Activated T-cell treated with anti-CD3 and anti-CD28 coated beads, Interleukin-2, amount 50 U/mL, for 72 hours (primary cell): Measurements from ENCODE around the gene RNF144A. TPM values are rescaled to one million over a fixed set of nuclear protein-coding genes. Genes with fewer than 3 reads are reported as not detected.

ENCODE experiments used
- ATAC-seq, 2 donors: fragments of 150-1000 bp; cut with Tn5 transposase; replicated peaks in 1 of 2; 2 replicates each; pipeline ENCODE4 v1.10.0; 2021; ENCODE audit warnings: moderate library complexity in 2 of 2, mild to moderate bottlenecking in 1 of 2
- DNase-seq, 2 donors: peaks; one replicate each; pipeline ENCODE4 v3.0.0; 2021 to 2022; ENCODE audit warnings: mixed read lengths in 1 of 2
- H3K27ac Mint-ChIP-seq: one replicate; pipeline ENCODE4 v1.8.0; 2022; ENCODE audit warnings: mild to moderate bottlenecking, moderate library complexity, mixed read lengths
- H3K27me3 Mint-ChIP-seq: one replicate; pipeline ENCODE4 v1.8.0; 2022; ENCODE audit warnings: low read depth, mixed read lengths
- H3K36me3 Mint-ChIP-seq, 2 donors: one replicate each; pipeline ENCODE4 v1.8.0; 2022; ENCODE audit warnings: mixed read lengths in 2 of 2, mild to moderate bottlenecking in 1 of 2; ENCODE audit not compliant: insufficient read depth in 2 of 2
- H3K4me1 Mint-ChIP-seq: one replicate; pipeline ENCODE4 v1.8.0; 2022; ENCODE audit warnings: low read depth, mixed read lengths
- H3K4me3 Mint-ChIP-seq, 2 donors: one replicate each; pipeline ENCODE4 v1.8.0; 2022; ENCODE audit warnings: mild to moderate bottlenecking in 2 of 2, mixed read lengths in 2 of 2, moderate library complexity in 2 of 2
- H3K9me3 Mint-ChIP-seq, 2 donors: one replicate each; pipeline ENCODE4 v1.8.0; 2022; ENCODE audit warnings: mixed read lengths in 2 of 2
- total RNA-seq, 2 donors: library from RNA; stranded (reverse); gene quantifications; one replicate each; pipeline ENCODE4 v1.2.3, GENCODE V29; 2022

The RNF144A gene
- total RNA-seq, 2 donors from 2014 or later = 52.1 to 73.9 TPM

DNA sequence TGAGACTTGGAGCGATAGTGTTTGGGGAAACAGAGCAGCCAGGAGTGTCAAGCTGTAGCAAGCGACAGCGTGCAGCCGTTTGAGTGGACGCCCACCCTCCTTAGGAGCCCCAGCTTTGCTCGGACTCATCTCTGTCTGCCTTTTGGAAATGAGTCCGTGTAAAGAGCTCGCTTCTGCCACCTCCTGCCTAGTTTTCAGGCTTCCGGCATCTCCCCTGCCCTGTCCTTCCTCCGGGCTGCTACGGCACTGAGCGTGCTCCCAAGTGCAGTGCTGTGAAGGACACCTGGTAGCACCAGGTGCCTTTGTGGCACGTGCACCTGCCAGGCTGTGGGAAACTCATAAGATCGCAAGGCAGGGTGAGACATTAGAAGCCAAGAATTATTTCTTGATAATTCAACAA lies 117.1 kb downstream of the RNF144A start:
- Mint-ChIP-seq H3K4me3 (no peak overlapping the region), H3K9me3 (peaks cover 2 to 8% of the 10 kb centered on the region in 2 donors), H3K36me3 (peaks cover 15 to 19% of the 10 kb centered on the region in 2 donors), H3K27me3 (no peaks in the 10 kb centered on the region), H3K4me1 (no peaks in the 10 kb centered on the region), H3K27ac (no peak overlapping the region)
- ATAC-seq (no peak), DNase-seq (no peak)

DNA sequence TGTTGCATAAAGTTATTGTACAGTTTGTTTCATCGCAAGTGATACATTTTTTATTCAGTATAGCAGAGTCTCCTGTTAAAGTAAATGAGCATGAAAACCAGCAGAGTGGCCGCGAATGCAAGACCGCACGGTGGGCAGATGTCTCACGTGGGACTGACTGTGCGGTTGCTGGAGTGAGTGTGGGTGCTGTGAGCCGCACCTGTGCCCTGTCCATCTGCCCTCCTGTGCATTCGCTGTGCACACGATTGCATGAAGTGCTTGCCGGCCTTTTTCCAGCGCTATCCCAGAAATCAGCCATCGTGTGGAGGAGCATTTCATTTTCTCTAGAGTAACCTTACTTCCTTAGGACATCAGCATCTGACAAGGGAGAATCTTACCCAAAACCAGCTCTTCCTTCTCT lies 118.7 kb downstream of the RNF144A start:
- Mint-ChIP-seq H3K4me1 (no peaks in the 10 kb centered on the region), H3K27ac (no peak overlapping the region), H3K27me3 (no peaks in the 10 kb centered on the region), H3K36me3 (peaks cover 12 to 21% of the 10 kb centered on the region in 2 donors), H3K9me3 (peaks cover 2 to 8% of the 10 kb centered on the region in 2 donors), H3K4me3 (no peak overlapping the region)
- DNase-seq (no peak), ATAC-seq (no peak)

DNA sequence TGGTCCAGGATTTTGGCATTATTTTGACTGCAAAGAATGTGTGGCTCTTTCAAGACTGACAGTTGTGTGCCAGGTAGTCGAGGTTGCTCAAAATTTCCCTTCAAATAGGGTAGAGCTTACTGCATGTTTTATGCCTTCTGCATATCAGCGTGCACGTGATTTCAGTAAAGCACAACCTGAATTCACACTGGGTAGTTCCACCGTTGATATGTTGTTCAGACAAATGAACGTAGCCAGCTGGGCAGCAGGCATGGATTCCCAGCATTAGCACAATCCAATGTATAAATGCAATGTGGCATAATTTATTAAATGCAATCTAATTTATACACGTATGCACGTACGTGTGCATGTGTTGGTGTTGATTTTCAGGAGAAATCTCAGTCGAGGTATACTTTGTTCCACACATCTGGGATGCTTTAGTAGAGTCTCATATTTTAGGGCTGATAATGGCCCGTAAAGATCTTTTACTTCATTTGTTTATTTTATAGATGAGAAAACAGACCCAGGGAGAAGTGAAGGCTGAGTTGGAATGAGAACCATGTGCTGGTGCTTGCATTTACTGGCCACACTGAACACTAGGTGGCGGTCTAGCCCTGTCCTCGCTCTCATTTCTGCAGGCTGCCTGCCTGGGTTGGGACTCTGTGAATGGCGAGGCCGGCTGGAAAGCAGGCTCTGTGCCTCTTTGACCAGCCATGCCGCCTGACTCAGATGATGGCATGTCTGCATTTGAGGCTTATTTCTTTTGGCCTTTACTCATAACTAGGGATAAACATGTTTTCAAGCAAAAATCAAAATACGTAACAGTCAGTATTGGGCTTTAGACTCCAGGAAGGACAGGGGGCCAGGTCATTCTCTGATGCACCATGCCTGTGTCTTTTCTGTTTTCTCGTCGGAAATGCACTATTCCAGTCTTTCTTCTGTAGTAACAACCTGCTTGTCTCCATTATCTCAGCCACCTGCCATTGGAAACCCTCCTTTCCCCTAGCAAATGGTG lies 120.4 kb downstream of the RNF144A start:
- H3K27ac Mint-ChIP-seq = no peak overlapping the region
- H3K9me3 Mint-ChIP-seq = peaks cover 2 to 8% of the 10 kb centered on the region in 2 donors
- no peaks in the 10 kb centered on the region for H3K27me3 Mint-ChIP-seq
- ATAC-seq = peak; percentile 53 to 54
- H3K4me3 Mint-ChIP-seq = no peak overlapping the region
- DNase-seq = peak; percentile 26 to 43
- peaks cover 10 to 15% of the 10 kb centered on the region in 2 donors for H3K36me3 Mint-ChIP-seq
- no peaks in the 10 kb centered on the region for H3K4me1 Mint-ChIP-seq

DNA sequence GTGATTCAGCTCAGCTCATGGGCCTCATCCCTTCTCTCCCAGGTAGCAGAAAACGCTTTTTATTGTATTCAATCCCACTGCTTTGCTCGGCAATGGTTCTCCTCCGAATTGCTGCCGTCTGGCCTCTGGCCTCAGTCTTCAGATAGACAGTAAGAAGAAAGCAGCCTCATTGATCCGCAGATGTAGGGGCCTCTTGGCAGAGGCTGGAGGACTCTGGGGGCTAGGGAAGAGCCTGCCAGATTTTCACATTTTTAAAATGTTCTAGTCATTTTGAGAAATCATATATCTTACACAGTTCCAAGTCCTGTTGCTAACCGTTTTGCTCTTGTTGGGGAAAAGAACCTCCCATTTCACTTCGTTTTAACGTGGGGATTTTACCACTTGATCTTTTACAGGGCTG lies 123.3 kb downstream of the RNF144A start:
- Mint-ChIP-seq H3K36me3 (peaks cover 11 to 22% of the 10 kb centered on the region in 2 donors), H3K9me3 (peaks cover 2 to 8% of the 10 kb centered on the region in 2 donors), H3K4me3 (no peak overlapping the region), H3K27ac (no peak overlapping the region), H3K4me1 (peaks cover 7% of the 10 kb centered on the region), H3K27me3 (no peaks in the 10 kb centered on the region)
- no peak for DNase-seq
- ATAC-seq = no peak

DNA sequence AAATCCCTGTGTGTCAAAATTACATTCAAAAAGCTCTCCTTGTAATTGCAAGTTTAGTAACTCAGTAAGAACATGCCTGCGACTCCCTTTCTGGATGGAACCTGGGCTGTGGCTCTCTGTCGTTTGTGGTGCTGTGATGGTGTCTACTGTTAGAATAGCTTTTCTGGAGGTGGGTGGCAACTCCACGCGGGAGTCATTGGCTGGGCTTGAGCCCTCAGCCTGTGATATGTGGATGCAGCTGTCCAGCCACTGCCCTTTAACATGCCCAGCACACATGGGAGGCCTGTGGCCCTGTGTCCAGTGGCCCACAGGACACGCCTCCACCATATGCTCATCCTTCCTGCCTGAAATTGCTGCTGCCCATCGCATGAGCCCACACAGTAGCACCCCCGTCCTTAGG lies 124.2 kb downstream of the RNF144A start:
- H3K4me1 Mint-ChIP-seq = peaks cover 7% of the 10 kb centered on the region
- DNase-seq (no peak), ATAC-seq (no peak)
- H3K27me3 Mint-ChIP-seq = no peaks in the 10 kb centered on the region
- peak overlapping the region; percentile 13 for H3K27ac Mint-ChIP-seq
- H3K4me3 Mint-ChIP-seq = no peak overlapping the region
- H3K36me3 Mint-ChIP-seq = peaks cover 11 to 22% of the 10 kb centered on the region in 2 donors
- H3K9me3 Mint-ChIP-seq = peaks cover 2 to 8% of the 10 kb centered on the region in 2 donors

DNA sequence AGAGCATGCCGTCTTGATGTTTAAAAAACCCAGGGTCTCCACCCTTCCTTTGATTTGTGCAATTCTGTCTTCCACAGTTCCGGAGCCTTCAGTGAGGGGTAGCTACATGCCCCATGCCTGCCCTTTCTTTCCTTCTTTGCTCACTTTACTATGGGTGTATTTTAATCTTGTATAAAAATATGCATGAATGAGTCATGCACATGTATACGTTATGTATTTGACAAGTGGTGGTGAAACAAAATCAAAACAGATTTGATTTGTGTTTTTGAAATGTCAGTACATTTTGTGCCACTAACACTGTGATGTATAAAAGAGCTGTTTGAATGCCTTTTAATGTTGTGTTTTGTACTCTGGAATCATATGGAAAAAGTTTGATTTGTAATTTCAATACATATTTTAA lies 126.5 kb downstream of the RNF144A start:
- no peak overlapping the region for H3K4me3 Mint-ChIP-seq
- H3K27ac Mint-ChIP-seq = no peak overlapping the region
- peaks cover 10 to 20% of the 10 kb centered on the region in 2 donors for H3K36me3 Mint-ChIP-seq
- peaks cover 0 to 4% of the 10 kb centered on the region in 2 donors for H3K9me3 Mint-ChIP-seq
- no peaks in the 10 kb centered on the region for H3K27me3 Mint-ChIP-seq
- no peak for DNase-seq
- ATAC-seq = no peak
- peaks cover 7% of the 10 kb centered on the region for H3K4me1 Mint-ChIP-seq

DNA sequence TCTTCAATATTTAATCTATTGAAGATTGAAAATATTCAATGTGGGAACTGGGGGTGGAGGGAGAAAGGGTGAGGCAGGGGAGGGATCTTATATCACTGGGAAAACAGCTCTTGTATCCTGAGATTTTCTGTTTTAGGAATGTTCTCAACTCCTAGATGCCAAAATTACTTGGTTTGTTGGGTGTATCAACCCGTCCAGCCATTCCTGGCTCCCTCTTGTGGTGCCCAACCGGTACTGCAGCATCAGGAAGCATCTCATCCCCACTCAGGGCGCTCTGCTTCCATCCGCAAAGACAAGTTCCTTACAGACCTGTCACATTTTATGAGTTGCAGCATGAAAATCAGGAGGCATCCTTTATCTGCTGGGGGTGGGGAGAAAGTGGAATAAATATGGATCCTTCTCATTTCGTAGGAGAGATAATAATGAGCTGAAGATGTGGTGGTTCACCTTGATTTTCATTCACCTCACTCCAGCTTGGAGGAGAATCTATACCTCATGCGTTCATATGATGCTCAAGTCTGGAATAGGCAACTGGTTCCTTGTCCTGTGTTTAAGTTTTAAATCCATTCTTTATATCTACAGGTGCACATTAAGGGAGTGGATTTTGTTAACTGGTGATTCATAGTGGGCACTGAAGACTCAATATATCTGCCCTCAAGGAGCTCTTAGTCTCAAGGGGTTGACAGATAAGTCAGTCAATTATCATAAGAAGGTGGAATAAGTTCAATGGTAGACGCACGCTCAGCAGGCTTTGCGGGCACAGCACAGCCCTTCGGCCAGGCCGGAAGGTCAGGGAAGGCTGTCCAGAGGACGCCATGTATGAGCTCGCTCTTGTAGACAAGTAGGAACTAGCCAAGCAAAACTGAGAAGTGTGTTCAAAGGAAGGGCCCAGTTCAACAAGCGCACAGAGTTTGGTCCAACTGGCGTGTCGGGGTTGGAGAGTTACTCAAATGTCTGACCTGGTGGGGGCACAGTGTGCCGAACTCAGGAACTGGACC lies 127.3 kb downstream of the RNF144A start:
- DNase-seq (peak; percentile 58 to 69), ATAC-seq (peak; percentile 43 to 66)
- Mint-ChIP-seq H3K36me3 (peaks cover 4 to 16% of the 10 kb centered on the region in 2 donors), H3K4me3 (no peak overlapping the region), H3K9me3 (no peaks in the 10 kb centered on the region), H3K4me1 (peaks cover 7% of the 10 kb centered on the region), H3K27ac (no peak overlapping the region), H3K27me3 (no peaks in the 10 kb centered on the region)

DNA sequence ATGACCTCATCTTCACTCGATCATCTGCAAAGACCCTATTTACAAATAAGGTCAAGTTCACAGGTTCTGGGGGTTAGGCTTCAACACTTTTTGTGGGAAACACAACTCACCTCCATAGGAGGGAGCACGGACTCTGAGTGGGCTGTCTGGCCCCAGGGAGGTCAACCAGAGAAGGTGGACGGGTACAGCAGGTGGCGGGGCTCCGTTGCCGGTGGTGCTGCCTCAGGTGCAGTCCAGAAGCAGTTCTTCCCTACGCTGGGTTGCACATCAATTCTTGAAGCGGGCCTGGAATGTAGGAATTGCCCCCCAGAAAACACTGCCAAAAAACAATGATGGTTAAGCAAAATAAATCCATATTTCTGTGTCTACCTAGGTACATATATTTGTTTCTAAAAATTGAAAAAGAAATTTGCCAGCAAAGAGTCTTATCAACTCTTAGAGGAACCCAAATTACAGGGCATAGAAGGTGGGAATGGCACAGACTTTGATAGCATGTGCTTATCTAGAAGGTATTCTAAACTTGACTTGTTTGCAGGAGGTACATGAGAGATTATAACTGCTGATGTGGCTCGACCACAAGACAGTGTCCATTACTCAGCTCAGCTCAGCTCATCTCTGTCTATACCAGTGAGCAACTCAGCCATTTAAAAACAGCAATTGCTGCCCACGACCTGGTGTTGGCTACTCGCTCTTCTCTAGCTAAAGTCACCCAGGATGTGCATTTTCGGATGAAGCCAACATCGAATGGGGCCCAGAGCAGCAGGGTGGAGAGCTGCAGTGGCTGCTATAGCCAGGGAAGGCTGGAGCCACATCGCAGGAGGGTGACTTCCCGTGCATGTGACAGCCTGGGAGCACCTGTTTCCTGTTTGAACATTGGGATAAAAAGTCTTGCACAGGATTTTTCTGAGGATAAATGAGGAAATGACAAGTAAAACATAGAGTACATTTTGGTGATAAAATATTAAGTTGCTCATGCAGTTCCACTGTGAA lies 128.7 kb downstream of the RNF144A start:
- Mint-ChIP-seq H3K36me3 (peaks cover 4 to 12% of the 10 kb centered on the region in 2 donors), H3K4me3 (no peak overlapping the region)
- ATAC-seq = peak in 1 of 2 donors; percentile 13

DNA sequence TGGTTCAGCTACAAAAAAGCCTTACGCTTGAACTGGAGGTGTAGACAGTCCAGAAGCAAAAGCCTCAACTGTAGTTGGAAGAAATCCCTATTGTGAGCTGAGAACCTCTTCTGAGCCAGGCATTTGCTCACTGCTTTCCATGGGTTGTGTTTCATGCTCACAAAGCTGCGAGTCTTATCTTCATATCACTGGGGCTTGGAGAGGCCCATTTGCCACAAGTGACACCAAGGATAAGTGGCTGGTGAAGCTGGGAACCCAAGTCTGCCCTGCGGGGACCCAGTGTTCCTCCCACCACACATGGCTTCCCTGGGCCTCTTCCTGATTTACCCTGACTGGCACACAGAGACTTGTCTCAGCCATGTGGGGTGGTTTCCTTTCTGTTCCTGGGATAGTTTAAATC lies 130.4 kb downstream of the RNF144A start:
- no peak overlapping the region for H3K4me3 Mint-ChIP-seq
- no peaks in the 10 kb centered on the region for H3K9me3 Mint-ChIP-seq
- no peaks in the 10 kb centered on the region for H3K27me3 Mint-ChIP-seq
- ATAC-seq (no peak), DNase-seq (no peak)
- peaks cover 4 to 12% of the 10 kb centered on the region in 2 donors for H3K36me3 Mint-ChIP-seq
- H3K4me1 Mint-ChIP-seq = peaks cover 7% of the 10 kb centered on the region
- no peak overlapping the region for H3K27ac Mint-ChIP-seq

More for the DNA sequence above, 128.7 kb downstream of the RNF144A start:
- DNase-seq = no peak
- Mint-ChIP-seq H3K27me3 (no peaks in the 10 kb centered on the region), H3K27ac (no peak overlapping the region), H3K9me3 (no peaks in the 10 kb centered on the region), H3K4me1 (peaks cover 7% of the 10 kb centered on the region)

DNA sequence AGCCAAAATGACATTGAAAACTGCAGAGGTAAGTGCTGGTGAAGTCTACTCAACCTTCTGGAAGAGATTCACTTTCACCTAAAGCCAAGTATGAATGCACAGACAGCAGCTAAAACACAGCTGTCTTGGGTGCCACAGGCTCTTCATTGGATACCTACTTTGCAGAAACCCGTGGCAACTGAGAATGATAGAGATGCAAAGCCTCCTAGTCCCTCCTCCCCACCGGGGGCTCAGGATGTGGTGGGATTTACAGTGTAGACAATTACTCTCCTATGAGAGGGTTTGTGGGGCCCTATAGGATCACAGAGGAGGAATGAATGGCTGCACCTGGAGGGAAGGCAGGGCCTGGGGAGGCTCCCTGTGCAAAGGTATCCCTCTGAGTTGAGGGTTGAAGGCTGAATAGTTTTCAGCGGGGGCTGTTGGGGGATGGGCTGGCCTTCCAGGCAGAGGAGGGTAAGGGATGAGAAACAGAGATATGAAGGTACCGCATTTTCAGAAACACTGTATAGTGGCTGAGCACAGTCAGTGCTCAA lies 131.6 kb downstream of the RNF144A start:
- DNase-seq (no peak), ATAC-seq (no peak)
- H3K36me3 Mint-ChIP-seq = peaks cover 4 to 12% of the 10 kb centered on the region in 2 donors
- no peaks in the 10 kb centered on the region for H3K9me3 Mint-ChIP-seq
- no peak overlapping the region for H3K4me3 Mint-ChIP-seq
- no peaks in the 10 kb centered on the region for H3K27me3 Mint-ChIP-seq
- no peak overlapping the region for H3K27ac Mint-ChIP-seq
- peaks cover 7% of the 10 kb centered on the region for H3K4me1 Mint-ChIP-seq

DNA sequence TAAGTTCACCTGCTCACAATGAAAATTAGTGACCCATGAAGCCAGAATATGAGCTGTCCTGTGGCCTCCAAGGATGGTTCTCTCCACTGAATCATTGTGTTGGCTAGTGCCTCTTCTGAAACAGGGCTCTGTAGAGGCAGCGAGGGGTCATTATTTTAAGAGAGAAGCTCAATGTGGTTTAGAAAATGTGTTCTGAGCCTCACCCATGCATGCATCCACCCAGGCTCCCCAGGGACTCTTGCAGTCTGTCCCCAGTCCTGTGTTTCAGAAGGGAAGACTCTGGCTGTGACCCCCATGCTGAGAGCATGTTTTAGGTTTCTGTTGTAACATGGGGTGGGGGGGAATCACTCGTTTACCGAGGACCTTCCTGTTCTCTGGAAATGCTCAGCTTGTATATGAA lies 135.2 kb downstream of the RNF144A start:
- Mint-ChIP-seq H3K4me1 (no peaks in the 10 kb centered on the region), H3K4me3 (no peak overlapping the region), H3K36me3 (peaks cover 0 to 2% of the 10 kb centered on the region in 2 donors), H3K27me3 (no peaks in the 10 kb centered on the region), H3K9me3 (no peaks in the 10 kb centered on the region), H3K27ac (no peak overlapping the region)
- DNase-seq (no peak), ATAC-seq (no peak)
